OCI-LY1 (cell line): ENCODE results near the gene CALCOCO1.
A peak's percentile ranks its signal among the peaks of the same experiment; 100 is the strongest.

Source experiments
- H2AFZ ChIP-seq: fragments of 200-600 bp; sonication (generic), shearing (Covaris generic); 2 replicates; pipeline ENCODE4 v1.6.0; 2014; ENCODE audit warnings: antibody characterized with exemption, mild to moderate bottlenecking, low read length
- H3F3A ChIP-seq: fragments of 200-600 bp; sonication (generic), shearing (Covaris generic); 2 replicates; pipeline ENCODE4 v1.6.0; 2014; ENCODE audit warnings: mild to moderate bottlenecking, antibody characterized with exemption, low read length, moderate library complexity; ENCODE audit not compliant: insufficient read depth
- H3K27ac ChIP-seq: fragments of 200-600 bp; sonication (generic); 2 replicates; pipeline ENCODE4 v1.5.1; 2014; ENCODE audit warnings: low read length, mixed run types, mild to moderate bottlenecking, low read depth; ENCODE audit not compliant: poor library complexity, severe bottlenecking
- H3K27me3 ChIP-seq: fragments of 200-600 bp; sonication (generic); 2 replicates; pipeline ENCODE4 v1.6.0; 2014; ENCODE audit warnings: antibody characterized with exemption, mild to moderate bottlenecking, low read length, moderate library complexity; ENCODE audit not compliant: insufficient read depth
- H3K36me3 ChIP-seq: fragments of 200-600 bp; sonication (generic); 2 replicates; pipeline ENCODE4 v1.6.1; 2014; ENCODE audit warnings: mild to moderate bottlenecking, antibody characterized with exemption, low read length, moderate library complexity, mixed read lengths; ENCODE audit not compliant: insufficient read depth
- H3K4me1 ChIP-seq: fragments of 200-600 bp; sonication (generic); 2 replicates; pipeline ENCODE4 v1.5.1; 2014; ENCODE audit warnings: mild to moderate bottlenecking, low read length, moderate library complexity; ENCODE audit not compliant: insufficient read depth, severe bottlenecking
- H3K4me2 ChIP-seq: fragments of 200-600 bp; sonication (generic), shearing (Covaris generic); 2 replicates; pipeline ENCODE4 v1.6.1; 2014; ENCODE audit warnings: low read length
- H3K4me3 ChIP-seq: fragments of 200-600 bp; sonication (generic); 2 replicates; pipeline ENCODE4 v1.5.1; 2014; ENCODE audit warnings: low read length, low read depth, mild to moderate bottlenecking, mixed read lengths; ENCODE audit not compliant: poor library complexity, severe bottlenecking
- H3K79me2 ChIP-seq: fragments of 200-600 bp; shearing (Covaris generic); 2 replicates; pipeline ENCODE4 v1.6.1; 2016; ENCODE audit warnings: mixed run types, low read length, mixed read lengths; ENCODE audit not compliant: insufficient read depth
- H3K9ac ChIP-seq: fragments of 200-600 bp; sonication (generic), shearing (Covaris generic); 2 replicates; pipeline ENCODE4 v1.6.1; 2014; ENCODE audit warnings: mild to moderate bottlenecking, low read length, mixed read lengths
- H3K9me2 ChIP-seq: fragments of 200-600 bp; sonication (generic), shearing (Covaris generic); 2 replicates; pipeline ENCODE4 v1.6.1; 2014; ENCODE audit warnings: low read depth, mild to moderate bottlenecking, low read length, mixed read lengths
- H3K9me3 ChIP-seq: fragments of 200-600 bp; shearing (Covaris generic); 2 replicates; pipeline ENCODE4 v1.6.1; 2014; ENCODE audit warnings: low read length, mixed read lengths
- H4K20me1 ChIP-seq: fragments of 200-600 bp; sonication (generic), shearing (Covaris generic); 2 replicates; pipeline ENCODE4 v1.6.0; 2016; ENCODE audit warnings: mild to moderate bottlenecking, low read length; ENCODE audit not compliant: insufficient read depth
- CTCF ChIP-seq: fragments of 200-600 bp; sonication (generic), shearing (Covaris generic); IDR thresholded peaks from 2 replicates; pipeline ENCODE4 v1.5.1; 2017; ENCODE audit warnings: mild to moderate bottlenecking, antibody characterized with exemption, low read length, moderate library complexity, mixed read lengths
- EZH2 ChIP-seq: fragments of 200-600 bp; sonication (generic), shearing (Covaris generic); IDR thresholded peaks from 2 replicates; pipeline ENCODE4 v1.8.0; 2017; ENCODE audit warnings: borderline replicate concordance, mixed run types, mild to moderate bottlenecking, antibody characterized with exemption, low read length, moderate library complexity, mixed read lengths

CALCOCO1 gene

GRCh38 chr12:53727310-53728041 is at the start of gene CALCOCO1:
CALCOCO1 (minus strand) TSS chr12:53727452; CDS start chr12:53725242, 2,210 bp downstream.
- no peak for TF ChIP-seq EZH2
- no peak for TF ChIP-seq CTCF

GRCh38 chr12:53776872-53777271 is 49.6 kb upstream of the CALCOCO1 start:
- Histone ChIP-seq H4K20me1 (no peaks in the 10 kb centered on the region), H3K9me3 (no peaks in the 10 kb centered on the region), H3K79me2 (no peaks in the 10 kb centered on the region), H3K4me1 (no peaks in the 10 kb centered on the region), H3F3A (no peaks in the 10 kb centered on the region), H3K4me3 (no peak overlapping the region), H3K9ac (no peak overlapping the region), H3K36me3 (no peaks in the 10 kb centered on the region), H3K9me2 (no peaks in the 10 kb centered on the region), H2AFZ (no peak overlapping the region), H3K27me3 (no peaks in the 10 kb centered on the region), H3K4me2 (no peak overlapping the region), H3K27ac (no peak overlapping the region)
- TF ChIP-seq CTCF (no peak), EZH2 (no peak)

More at GRCh38 chr12:53727310-53728041, at the start of gene CALCOCO1:
- H3K9me2 ChIP-seq = no peaks in the 10 kb centered on the region
- no peaks in the 10 kb centered on the region for H3F3A ChIP-seq
- H3K79me2 ChIP-seq = no peaks in the 10 kb centered on the region
- no peaks in the 10 kb centered on the region for H4K20me1 ChIP-seq
- H3K9me3 ChIP-seq = no peaks in the 10 kb centered on the region
- H3K4me2 ChIP-seq = peak within 1 kb of the TSS; percentile 91
- H3K36me3 ChIP-seq = no peaks in the 10 kb centered on the region
- H3K27ac ChIP-seq = peak within 1 kb of the TSS; percentile 35
- H3K4me1 ChIP-seq = peaks cover 21% of the 10 kb centered on the region
- peak within 1 kb of the TSS; percentile 82 for H3K4me3 ChIP-seq
- H2AFZ ChIP-seq = peak within 1 kb of the TSS; percentile 97
- no peaks in the 10 kb centered on the region for H3K27me3 ChIP-seq
- H3K9ac ChIP-seq = peak within 1 kb of the TSS; percentile 68

GRCh38 chr12:53775478-53776145 is 48.4 kb upstream of the CALCOCO1 start:
- Histone ChIP-seq H4K20me1 (no peaks in the 10 kb centered on the region), H3K4me3 (no peak overlapping the region), H3K27me3 (no peaks in the 10 kb centered on the region), H2AFZ (no peak overlapping the region), H3K79me2 (no peaks in the 10 kb centered on the region), H3K9ac (no peak overlapping the region), H3F3A (no peaks in the 10 kb centered on the region), H3K9me2 (no peaks in the 10 kb centered on the region), H3K9me3 (no peaks in the 10 kb centered on the region), H3K36me3 (no peaks in the 10 kb centered on the region), H3K4me1 (no peaks in the 10 kb centered on the region), H3K27ac (no peak overlapping the region), H3K4me2 (no peak overlapping the region)
- no peak for TF ChIP-seq EZH2
